ENCODE results near the gene SPEN. TPM values are rescaled to one million over a fixed set of nuclear protein-coding genes. Genes with fewer than 3 reads are reported as not detected.

Gene SPEN
- total and polyA plus RNA-seq, 9 of the 15 experiments (the other 6 are each of a cell fraction or from before 2014, with no cell fraction given) = 5.7 to 87.5 (median 27.2) TPM

- TF ChIP-seq KAT8 (IDR thresholded peaks at IDR 0.05; ENCODE audit: low read depth) = no peak
- TF ChIP-seq OTX1 (CRISPR knock-in tag; IDR thresholded peaks at IDR 0.05) = no peak
- peak; percentile 40 for TF ChIP-seq ESRRA (IDR thresholded peaks at IDR 0.05; ENCODE audit: borderline replicate concordance, low read depth)
- no peak for TF ChIP-seq U2AF2 (optimal IDR thresholded peaks at IDR 0.05; ENCODE audit: low read depth, low read length)
- peak; percentile 93 for TF ChIP-seq ATF7 (IDR thresholded peaks at IDR 0.05)
- TF ChIP-seq CBX5 (IDR thresholded peaks at IDR 0.05; ENCODE audit: borderline replicate concordance, low read depth) = no peak
- TF ChIP-seq RBM14 (IDR thresholded peaks at IDR 0.05; ENCODE audit: borderline replicate concordance, insufficient read depth, low read depth, low read length) = no peak
- TF ChIP-seq ZNF354B (CRISPR knock-in tag; IDR thresholded peaks at IDR 0.05) = no peak
- no peak for TF ChIP-seq CGGBP1 (CRISPR knock-in tag; IDR thresholded peaks at IDR 0.05)
- no peak for TF ChIP-seq RAD51 (IDR thresholded peaks at IDR 0.05; ENCODE audit: borderline replicate concordance, low read depth)
- TF ChIP-seq PRDM10 (IDR thresholded peaks at IDR 0.05; ENCODE audit: partially characterized antibody) = peak; percentile 91
- peak; percentile 77 for TF ChIP-seq MGA (IDR thresholded peaks at IDR 0.05)
Observed at GRCh38 chr1:15952317-15953258, 105.1 kb downstream of the SPEN start (continued).

Measured in K562 (cell line).